HG02678 (cell line): ENCODE data around the gene PKP4.
"Not testable (repeated sequence)": the region's sequence is repeated elsewhere in the genome, so short reads cannot be mapped to it uniquely, and the experiment has no call there.

Experiments used
- ATAC-seq: cut with Tn5 transposase; IDR thresholded peaks from one replicate; pipeline ENCODE4 v1.9.1; 2021; ENCODE audit warnings: mild to moderate bottlenecking, moderate library complexity; ENCODE audit not compliant: unreplicated experiment

Gene PKP4

GRCh38 chr2:158472829-158473228 is 16.1 kb downstream of the PKP4 start:
- not testable (repeated sequence) for ATAC-seq

GRCh38 chr2:158473300-158473699 is 16.5 kb downstream of the PKP4 start:
- not testable (repeated sequence) for ATAC-seq

GRCh38 chr2:158473719-158474392 is 17.1 kb downstream of the PKP4 start:
- ATAC-seq: no peak

- ATAC-seq: not testable (repeated sequence)
These were observed 17.8 kb downstream of the PKP4 start for GRCh38 chr2:158474526-158475011.

- ATAC-seq: no peak
These were observed 20.4 kb downstream of the PKP4 start for GRCh38 chr2:158477202-158477601.

- no peak for ATAC-seq
These were observed 21.5 kb downstream of the PKP4 start for GRCh38 chr2:158478237-158478636.

GRCh38 chr2:158478816-158479215 is 22.1 kb downstream of the PKP4 start:
- no peak for ATAC-seq

- no peak for ATAC-seq
These were observed 24.4 kb downstream of the PKP4 start for GRCh38 chr2:158481116-158481515.

- no peak for ATAC-seq
These were observed 25.8 kb downstream of the PKP4 start for GRCh38 chr2:158482594-158482993.

- ATAC-seq: no peak
These were observed 28.3 kb downstream of the PKP4 start for GRCh38 chr2:158484892-158485556.

GRCh38 chr2:158486150-158486969 is 29.6 kb downstream of the PKP4 start:
- no peak for ATAC-seq

- no peak for ATAC-seq
These were observed 30.2 kb downstream of the PKP4 start for GRCh38 chr2:158486970-158487325.

- no peak for ATAC-seq
These were observed 30.7 kb downstream of the PKP4 start for GRCh38 chr2:158487419-158487818.

- no peak for ATAC-seq
These were observed 31.9 kb downstream of the PKP4 start for GRCh38 chr2:158488442-158489216.

GRCh38 chr2:158489366-158490112 is 32.8 kb downstream of the PKP4 start:
- no peak for ATAC-seq

- no peak for ATAC-seq
These were observed 34.3 kb downstream of the PKP4 start for GRCh38 chr2:158491072-158491471.

GRCh38 chr2:158493458-158493857 is 36.7 kb downstream of the PKP4 start:
- ATAC-seq: no peak

GRCh38 chr2:158495175-158495574 is 38.4 kb downstream of the PKP4 start:
- no peak for ATAC-seq

- ATAC-seq: no peak
These were observed 40.2 kb downstream of the PKP4 start for GRCh38 chr2:158496986-158497385.

- no peak for ATAC-seq
These were observed 40.7 kb downstream of the PKP4 start for GRCh38 chr2:158497486-158497885.
